ENCODE measurements around the gene ZNF423. TPM values are rescaled to one million over a fixed set of nuclear protein-coding genes. Genes with fewer than 3 reads are reported as not detected.
A peak's percentile ranks its signal among the peaks of the same experiment; 100 is the strongest.

ZNF423 gene
- total and polyA plus RNA-seq, 10 donors: 0.36 to 7.0 (median 3.7) TPM

GRCh38 chr16:49486400-49486799 is 369.5 kb downstream of the ZNF423 start:
- WGBS, 5 donors: 91 to 96% (median 92%) methylated on average over 2 of the region's 2 CpGs

GRCh38 chr16:49485663-49486062 is 370.2 kb downstream of the ZNF423 start:
- Histone ChIP-seq H3K27me3 (replicated peaks in 1 of 7) (peaks cover 0 to 9% (median 0%) of the 10 kb centered on the region in 7 donors), H3K4me1 (peaks cover 4 to 13% (median 9%) of the 10 kb centered on the region in 6 donors), H3K9me3 (no peaks in the 10 kb centered on the region), H3K27ac (no peak overlapping the region), H3K36me3 (no peaks in the 10 kb centered on the region), H3K4me3 (no peak overlapping the region)
- intact Hi-C loops (cut with DNase I; ENCODE audit: low total_unique reads): no loop called here
- peak; percentile 12 for DNase-seq
- TF ChIP-seq CTCF (IDR thresholded peaks at IDR 0.05 in 8 of 11, conservative IDR thresholded peaks at IDR 0.05 in 3 of 11) (no peak), POLR2A (IDR thresholded peaks at IDR 0.05) (no peak), POLR2AphosphoS5 (IDR thresholded peaks at IDR 0.05) (no peak)

More at GRCh38 chr16:49486400-49486799, 369.5 kb downstream of the ZNF423 start:
- Histone ChIP-seq H3K36me3 (no peaks in the 10 kb centered on the region), H3K9me3 (no peaks in the 10 kb centered on the region), H3K4me1 (peaks cover 4 to 13% (median 9%) of the 10 kb centered on the region in 6 donors), H3K27me3 (replicated peaks in 1 of 7) (peaks cover 0 to 9% (median 0%) of the 10 kb centered on the region in 7 donors), H3K27ac (no peak overlapping the region), H3K4me3 (no peak overlapping the region)
- DNase-seq: peak; percentile 16
- intact Hi-C loops (cut with DNase I; ENCODE audit: low total_unique reads): no loop called here
- TF ChIP-seq POLR2AphosphoS5 (IDR thresholded peaks at IDR 0.05) (no peak), POLR2A (IDR thresholded peaks at IDR 0.05) (no peak), CTCF (IDR thresholded peaks at IDR 0.05 in 8 of 11, conservative IDR thresholded peaks at IDR 0.05 in 3 of 11) (no peak)

GRCh38 chr16:49484936-49485335 is 371.0 kb downstream of the ZNF423 start:
- DNase-seq: peak; percentile 34
- H3K4me3 ChIP-seq: no peak overlapping the region
- 90 to 95% (median 92%) methylated on average over 8 of the region's 8 CpGs for WGBS, 5 donors
- H3K36me3 ChIP-seq: no peaks in the 10 kb centered on the region
- TF ChIP-seq CTCF (IDR thresholded peaks at IDR 0.05 in 8 of 11, conservative IDR thresholded peaks at IDR 0.05 in 3 of 11) (no peak), POLR2A (IDR thresholded peaks at IDR 0.05) (no peak), POLR2AphosphoS5 (IDR thresholded peaks at IDR 0.05) (no peak)
- H3K27me3 ChIP-seq (replicated peaks in 1 of 7): peaks cover 0 to 9% (median 0%) of the 10 kb centered on the region in 7 donors
- peak overlapping the region in 2 of 8 donors; percentile 14 to 16 for H3K27ac ChIP-seq
- no peaks in the 10 kb centered on the region for H3K9me3 ChIP-seq
- H3K4me1 ChIP-seq: peaks cover 4 to 13% (median 9%) of the 10 kb centered on the region in 6 donors
- intact Hi-C loops (cut with DNase I; ENCODE audit: low total_unique reads): no loop called here

GRCh38 chr16:49484451-49484849 is 371.5 kb downstream of the ZNF423 start:
- TF ChIP-seq POLR2AphosphoS5 (IDR thresholded peaks at IDR 0.05) (peak in 1 of 3 donors; percentile 23), CTCF (IDR thresholded peaks at IDR 0.05 in 8 of 11, conservative IDR thresholded peaks at IDR 0.05 in 3 of 11) (no peak), POLR2A (IDR thresholded peaks at IDR 0.05) (no peak)
- 3 to 19% (median 5%) methylated on average over 8 to 18 of the region's 18 CpGs for WGBS, 5 donors
- Histone ChIP-seq H3K36me3 (no peaks in the 10 kb centered on the region), H3K27me3 (replicated peaks in 1 of 7) (peaks cover 0 to 11% (median 0%) of the 10 kb centered on the region in 7 donors), H3K4me3 (peak overlapping the region in 2 of 8 donors; percentile 23 to 47), H3K9me3 (no peaks in the 10 kb centered on the region), H3K4me1 (peaks cover 4 to 13% (median 9%) of the 10 kb centered on the region in 6 donors), H3K27ac (peak overlapping the region in 2 of 8 donors; percentile 14 to 16)
- DNase-seq: peak; percentile 83
- intact Hi-C loops (cut with DNase I; ENCODE audit: low total_unique reads): no loop called here
